Peyer's patch (tissue), 4 donors: ENCODE measurements around the gene DTD2. TPM values are rescaled to one million over a fixed set of nuclear protein-coding genes. Genes with fewer than 3 reads are reported as not detected.

Experiments
- DNase-seq, 3 donors: peaks; one replicate each; pipeline ENCODE4 v3.0.0-alpha.2; 2017 to 2019
- H3K27ac ChIP-seq, 4 donors: fragments of 200-600 bp; sonication (generic); one replicate each; pipeline ENCODE4 v1.5.1; 2016 to 2019
- H3K27me3 ChIP-seq, 2 donors: fragments of 200-600 bp; sonication (generic); one replicate each; pipeline ENCODE4 v1.5.1; 2019
- H3K36me3 ChIP-seq, 3 donors: fragments of 200-600 bp; sonication (generic); one replicate each; pipeline ENCODE4 v1.5.1; 2016 to 2019
- H3K4me1 ChIP-seq, 4 donors: fragments of 200-600 bp; sonication (generic); one replicate each; pipeline ENCODE4 v1.5.1; 2016 to 2019
- H3K4me3 ChIP-seq, 4 donors: fragments of 200-600 bp; sonication (generic); 1 replicate in 3 of 4; 2 replicates in 1 of 4; pipeline ENCODE4 v1.5.1; 2016 to 2019; ENCODE audit warnings: mild to moderate bottlenecking in 1 of 4
- H3K9me3 ChIP-seq, 4 donors: fragments of 200-600 bp; sonication (generic); one replicate each; pipeline ENCODE4 v1.5.1; 2016 to 2019; ENCODE audit warnings: mild to moderate bottlenecking in 1 of 4
- POLR2A ChIP-seq, 2 donors: fragments of 450-650 bp; IDR thresholded peaks; one replicate each; pipeline ENCODE4 v1.5.1; 2017; ENCODE audit warnings: antibody characterized with exemption in 2 of 2, mild to moderate bottlenecking in 2 of 2, moderate library complexity in 2 of 2
- total RNA-seq, 4 donors: library from RNA; depleted of rRNA; stranded (reverse); fragments of >200 nt; gene quantifications; one replicate each; pipeline ENCODE4 v1.1.0, GENCODE V29; 2016
- TF ChIP-seq, protein P1 (sequence below), 6 experiments: fragments of 450-650 bp in 4 of 6; fragments of 200-600 bp in 2 of 6; sonication (generic) in 1 of 6; IDR thresholded peaks; one replicate each; pipeline ENCODE4 v1.5.1; 2017 to 2019; ENCODE audit warnings: antibody characterized with exemption in 6 of 6, mild to moderate bottlenecking in 3 of 6, moderate library complexity in 1 of 6

Gene DTD2
- total RNA-seq, 4 donors from 2014 or later = 15.7 to 24.4 (median 18.9) TPM

DNA sequence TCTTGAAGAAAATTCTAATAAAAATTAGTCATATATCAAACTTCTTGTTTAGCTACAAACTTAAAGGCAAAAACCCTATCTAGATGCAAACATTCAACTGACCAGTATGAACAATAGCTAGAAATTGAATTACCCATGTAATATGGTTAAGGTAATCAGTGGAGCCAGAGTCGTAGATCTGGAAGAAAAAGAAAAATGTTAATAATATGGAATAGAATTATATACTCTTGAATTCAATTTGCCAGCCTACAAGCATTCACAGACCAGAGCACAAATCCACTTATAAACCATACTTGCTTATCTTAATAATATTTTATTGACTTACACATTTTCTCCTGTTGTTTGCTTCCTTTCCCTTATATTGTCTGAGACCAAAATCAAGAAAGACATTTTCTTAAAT, 29.3 kb downstream of the DTD2 start:
- DNase-seq = no peak
- no peaks in the 10 kb centered on the region for H3K4me1 ChIP-seq
- TF ChIP-seq, protein P1, sequence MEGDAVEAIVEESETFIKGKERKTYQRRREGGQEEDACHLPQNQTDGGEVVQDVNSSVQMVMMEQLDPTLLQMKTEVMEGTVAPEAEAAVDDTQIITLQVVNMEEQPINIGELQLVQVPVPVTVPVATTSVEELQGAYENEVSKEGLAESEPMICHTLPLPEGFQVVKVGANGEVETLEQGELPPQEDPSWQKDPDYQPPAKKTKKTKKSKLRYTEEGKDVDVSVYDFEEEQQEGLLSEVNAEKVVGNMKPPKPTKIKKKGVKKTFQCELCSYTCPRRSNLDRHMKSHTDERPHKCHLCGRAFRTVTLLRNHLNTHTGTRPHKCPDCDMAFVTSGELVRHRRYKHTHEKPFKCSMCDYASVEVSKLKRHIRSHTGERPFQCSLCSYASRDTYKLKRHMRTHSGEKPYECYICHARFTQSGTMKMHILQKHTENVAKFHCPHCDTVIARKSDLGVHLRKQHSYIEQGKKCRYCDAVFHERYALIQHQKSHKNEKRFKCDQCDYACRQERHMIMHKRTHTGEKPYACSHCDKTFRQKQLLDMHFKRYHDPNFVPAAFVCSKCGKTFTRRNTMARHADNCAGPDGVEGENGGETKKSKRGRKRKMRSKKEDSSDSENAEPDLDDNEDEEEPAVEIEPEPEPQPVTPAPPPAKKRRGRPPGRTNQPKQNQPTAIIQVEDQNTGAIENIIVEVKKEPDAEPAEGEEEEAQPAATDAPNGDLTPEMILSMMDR (IDR thresholded peaks at IDR 0.05) = no peak
- TF ChIP-seq POLR2A (IDR thresholded peaks at IDR 0.05) = no peak

DNA sequence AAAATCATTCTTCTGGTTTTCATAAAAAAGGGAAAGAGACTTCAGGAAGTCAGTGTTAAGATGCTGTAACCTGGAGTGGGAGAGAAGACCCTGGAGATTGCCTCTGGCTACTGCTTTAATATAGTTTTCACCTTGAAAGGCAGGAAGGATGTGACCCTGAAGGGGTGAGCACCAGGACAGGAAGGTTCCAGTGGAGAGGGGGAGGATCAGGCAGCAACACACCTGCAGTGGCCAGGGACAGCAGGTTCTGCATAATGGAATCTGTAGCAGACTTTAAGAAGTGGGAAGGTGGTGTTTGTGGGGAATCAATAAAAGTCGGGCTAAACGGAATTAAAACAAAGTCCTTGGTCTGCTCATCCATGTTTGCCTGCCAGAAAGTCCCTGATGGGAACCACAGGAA, 30.6 kb downstream of the DTD2 start:
- no peak for DNase-seq
- H3K9me3 ChIP-seq = no peaks in the 10 kb centered on the region
- TF ChIP-seq, protein P1 (IDR thresholded peaks at IDR 0.05) = no peak
- no peak for TF ChIP-seq POLR2A (IDR thresholded peaks at IDR 0.05)
- no peak overlapping the region for H3K27ac ChIP-seq
- no peaks in the 10 kb centered on the region for H3K36me3 ChIP-seq
- H3K4me1 ChIP-seq = no peaks in the 10 kb centered on the region
- no peak overlapping the region for H3K4me3 ChIP-seq
- H3K27me3 ChIP-seq = no peaks in the 10 kb centered on the region

More for the DNA sequence above, 29.3 kb downstream of the DTD2 start:
- Histone ChIP-seq H3K36me3 (no peaks in the 10 kb centered on the region), H3K9me3 (no peaks in the 10 kb centered on the region), H3K4me3 (no peak overlapping the region), H3K27ac (no peak overlapping the region), H3K27me3 (no peaks in the 10 kb centered on the region)

DNA sequence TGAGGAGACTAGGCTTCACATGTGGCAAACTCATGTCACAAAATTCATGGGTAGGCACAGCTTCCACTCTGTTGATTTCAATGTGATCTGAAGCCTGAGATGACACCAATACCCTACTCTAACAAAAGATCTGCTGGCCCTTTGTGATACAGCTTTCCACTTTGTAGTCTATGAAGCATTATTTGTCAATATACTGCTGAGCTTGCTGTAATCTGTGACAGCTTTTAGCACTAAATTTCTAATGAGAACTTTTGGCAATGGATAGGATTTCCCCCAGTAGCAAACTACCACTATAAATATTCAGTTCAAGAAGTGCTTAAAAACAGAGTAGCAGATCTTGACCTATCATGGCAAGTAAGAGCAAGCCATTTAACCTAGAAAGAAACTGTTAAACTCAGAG, 31.4 kb downstream of the DTD2 start:
- Histone ChIP-seq H3K27ac (no peak overlapping the region), H3K36me3 (no peaks in the 10 kb centered on the region), H3K4me1 (no peaks in the 10 kb centered on the region), H3K27me3 (no peaks in the 10 kb centered on the region), H3K9me3 (no peaks in the 10 kb centered on the region), H3K4me3 (no peak overlapping the region)
- no peak for DNase-seq
- TF ChIP-seq POLR2A (IDR thresholded peaks at IDR 0.05) = no peak
- TF ChIP-seq, protein P1 (IDR thresholded peaks at IDR 0.05) = no peak

DNA sequence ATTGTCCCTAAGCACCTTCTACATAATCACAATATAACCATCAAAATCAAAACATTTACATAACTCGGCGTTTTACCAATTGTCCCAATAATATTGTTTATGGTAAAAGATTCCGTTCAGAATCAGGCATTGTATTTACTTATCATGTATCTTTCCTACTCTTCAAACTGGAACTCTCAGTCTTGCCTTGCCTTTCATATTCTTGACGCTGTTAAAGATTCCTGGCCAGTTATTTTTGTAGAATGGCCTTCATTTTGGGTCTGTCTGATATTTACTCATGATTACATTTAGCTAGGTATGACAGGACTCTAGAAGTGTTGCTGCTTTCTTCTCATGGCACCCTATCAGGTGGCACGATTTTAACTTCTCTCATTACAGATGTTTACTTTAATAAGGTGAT, 36.1 kb downstream of the DTD2 start:
- Histone ChIP-seq H3K4me3 (peak overlapping the region in 2 of 4 donors; percentile 91 to 99), H3K9me3 (no peaks in the 10 kb centered on the region), H3K4me1 (peaks cover 0 to 13% (median 4%) of the 10 kb centered on the region in 4 donors), H3K36me3 (no peaks in the 10 kb centered on the region), H3K27me3 (no peaks in the 10 kb centered on the region), H3K27ac (peak overlapping the region in 3 of 4 donors; percentile 84 to 95 (median 94))
- no peak for TF ChIP-seq POLR2A (IDR thresholded peaks at IDR 0.05)
- TF ChIP-seq, protein P1 (IDR thresholded peaks at IDR 0.05) = no peak
- DNase-seq = no peak

GRCh38 chr14:31420319-31421111, 36.8 kb downstream of the DTD2 start, which contains the start of gene HEATR5A:
Gene HEATR5A, minus strand, starts transcription at chr14:31420550. Its CDS starts 17,575 bp downstream, at chr14:31402975.
- H3K4me3 ChIP-seq = peak within 1 kb of the TSS; percentile 86 to 99 (median 93)
- no peaks in the 10 kb centered on the region for H3K36me3 ChIP-seq
- no peaks in the 10 kb centered on the region for H3K27me3 ChIP-seq
- TF ChIP-seq, protein P1 (IDR thresholded peaks at IDR 0.05) = peak in 4 of 6 experiments; percentile 17 to 43 (median 28)
- TF ChIP-seq POLR2A (IDR thresholded peaks at IDR 0.05) = peak; percentile 97 to 100
- H3K27ac ChIP-seq = peak within 1 kb of the TSS; percentile 80 to 95 (median 89)
- no peaks in the 10 kb centered on the region for H3K9me3 ChIP-seq
- H3K4me1 ChIP-seq = peaks cover 0 to 13% (median 4%) of the 10 kb centered on the region in 4 donors
- DNase-seq = peak; percentile 92 to 98 (median 97)
